ENCODE data around the gene PRSS22. TPM values are rescaled to one million over a fixed set of nuclear protein-coding genes. Genes with fewer than 3 reads are reported as not detected.

The PRSS22 gene
- polyA plus RNA-seq, 1 experiment, result 0.11 TPM

- ChIA-PET CTCF (interaction anchor here (0.6 to 2.2 kb wide), 3 partner anchors 11 to 29 kb away, joined by 4 to 9 read pairs (median 6); no protein-coding TSS in a partner anchor), POLR2A (interaction anchor here (0.5 kb wide), 1 partner anchor 102 kb away, joined by 4 read pairs; no protein-coding TSS in a partner anchor)
- no peak for TF ChIP-seq CTCF (IDR thresholded peaks at IDR 0.05; ENCODE audit: low read depth, low read length)
- no peak overlapping the region for H3K27ac ChIP-seq (ENCODE audit: low read depth, low read length)
- H3K4me3 ChIP-seq (ENCODE audit: low read depth, low read length), result no peak overlapping the region
- H3K27me3 ChIP-seq (ENCODE audit: control insufficient read depth, insufficient read depth, low read length), result peaks cover 6% of the 10 kb centered on the region
- no peak for DNase-seq (ENCODE audit: low read depth, low spot score)
- peaks cover 41% of the 10 kb centered on the region for H3K9me3 ChIP-seq (ENCODE audit: control insufficient read depth, insufficient read depth, low read length)
Measured at GRCh38 chr16:2852731-2853507, 5.1 kb downstream of the PRSS22 start.

GRCh38 chr16:2852003-2852730, 5.8 kb downstream of the PRSS22 start:
- H3K4me3 ChIP-seq (ENCODE audit: low read depth, low read length), result no peak overlapping the region
- H3K9me3 ChIP-seq (ENCODE audit: control insufficient read depth, insufficient read depth, low read length), result peaks cover 41% of the 10 kb centered on the region
- TF ChIP-seq CTCF (IDR thresholded peaks at IDR 0.05; ENCODE audit: low read depth, low read length), result no peak
- CTCF ChIA-PET, result no interaction called here
- peaks cover 6% of the 10 kb centered on the region for H3K27me3 ChIP-seq (ENCODE audit: control insufficient read depth, insufficient read depth, low read length)
- H3K27ac ChIP-seq (ENCODE audit: low read depth, low read length), result no peak overlapping the region
- no peak for DNase-seq (ENCODE audit: low read depth, low spot score)
- POLR2A ChIA-PET, result no interaction called here

GRCh38 chr16:2848933-2849725, 8.8 kb downstream of the PRSS22 start:
- CTCF ChIA-PET, result interaction anchor here (1.2 kb wide), 1 partner anchor 19 kb away, joined by 3 read pairs; no protein-coding TSS in a partner anchor

GRCh38 chr16:2846511-2847310, 11.3 kb downstream of the PRSS22 start:
- POLR2A ChIA-PET, result no interaction called here
- Histone ChIP-seq H3K27ac (ENCODE audit: low read depth, low read length) (peak overlapping the region; percentile 84), H3K9me3 (ENCODE audit: control insufficient read depth, insufficient read depth, low read length) (peaks cover 10% of the 10 kb centered on the region; the same call in 1 of the 2 replicates), H3K4me3 (ENCODE audit: low read depth, low read length) (no peak overlapping the region), H3K27me3 (ENCODE audit: control insufficient read depth, insufficient read depth, low read length) (peaks cover 6% of the 10 kb centered on the region)
- DNase-seq (ENCODE audit: low read depth, low spot score), result peak; percentile 60
- CTCF ChIA-PET, result no interaction called here
- no peak for TF ChIP-seq CTCF (IDR thresholded peaks at IDR 0.05; ENCODE audit: low read depth, low read length)

More at GRCh38 chr16:2848933-2849725, 8.8 kb downstream of the PRSS22 start:
- H3K4me3 ChIP-seq (ENCODE audit: low read depth, low read length), result no peak overlapping the region
- POLR2A ChIA-PET, result no interaction called here
- no peak for TF ChIP-seq CTCF (IDR thresholded peaks at IDR 0.05; ENCODE audit: low read depth, low read length)
- peaks cover 6% of the 10 kb centered on the region for H3K27me3 ChIP-seq (ENCODE audit: control insufficient read depth, insufficient read depth, low read length)
- no peak overlapping the region for H3K27ac ChIP-seq (ENCODE audit: low read depth, low read length)
- no peak for DNase-seq (ENCODE audit: low read depth, low spot score)
- H3K9me3 ChIP-seq (ENCODE audit: control insufficient read depth, insufficient read depth, low read length), result peaks cover 18% of the 10 kb centered on the region
